CD4-positive, alpha-beta T cell treated with Interleukin-21 for 1 hour (primary cell): Measurements from ENCODE around the gene OR2H1.

Experiments used
- DNase-seq: peaks from one replicate; pipeline ENCODE4 v3.0.0-alpha.2; 2020

OR2H1 gene

DNA sequence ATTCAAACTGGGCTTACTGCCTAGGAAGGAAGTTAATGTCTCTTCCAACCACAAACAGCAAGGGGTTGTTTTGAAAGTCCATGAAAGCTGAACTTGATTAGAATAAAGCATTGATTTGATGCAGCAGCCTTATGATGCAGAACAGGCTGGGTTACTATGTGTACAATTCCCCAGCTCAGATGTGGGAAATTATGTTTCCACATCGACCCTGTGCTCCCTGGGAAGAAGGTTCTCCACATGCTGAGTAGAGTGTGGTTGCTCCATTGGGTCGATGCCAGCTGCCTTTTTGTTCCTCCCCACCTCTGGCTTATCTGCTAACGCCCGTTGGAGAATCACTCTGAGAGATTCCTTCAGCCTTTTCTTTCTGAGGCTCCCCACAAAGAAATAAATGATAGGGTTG, 29.6 kb downstream of the OR2H1 start:
- no peak for DNase-seq

DNA sequence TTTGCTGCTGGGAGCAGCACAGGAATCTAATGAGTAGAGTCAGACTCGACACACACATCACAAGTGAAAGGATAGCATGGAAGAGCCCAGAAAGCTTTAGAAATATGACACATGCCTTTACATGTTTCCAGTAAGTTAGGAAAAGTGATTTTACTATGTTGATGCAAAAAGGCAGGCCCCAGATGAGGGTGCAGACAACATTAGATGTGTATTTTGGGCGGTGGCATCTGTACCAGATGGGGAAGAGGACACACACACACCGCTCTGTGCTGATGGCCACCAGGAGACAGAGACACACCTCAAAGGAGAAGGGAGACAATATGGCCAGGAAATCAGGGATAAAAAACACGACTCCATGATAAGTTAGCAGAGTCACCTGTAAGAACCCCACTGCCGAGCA, 30.2 kb downstream of the OR2H1 start:
- no peak for DNase-seq

DNA sequence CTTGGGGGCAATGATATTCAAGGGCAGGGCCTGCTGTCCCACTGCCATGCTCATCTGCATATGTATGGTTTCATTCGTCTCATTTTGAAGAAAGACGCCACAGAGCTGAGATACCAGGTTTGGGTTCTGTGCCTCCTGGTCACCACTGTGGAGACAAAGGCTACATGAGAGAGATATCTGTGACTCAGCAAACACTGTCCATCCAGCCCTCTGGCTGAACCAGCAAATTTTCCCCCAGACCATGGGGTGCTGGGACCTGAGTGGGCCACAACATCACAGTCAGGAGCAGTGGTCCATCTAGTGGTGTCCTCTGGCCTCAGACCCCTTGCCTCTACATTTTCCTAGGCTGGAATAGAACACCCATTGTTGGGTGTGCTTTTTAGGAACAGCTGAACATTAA, 30.7 kb downstream of the OR2H1 start, which contains the start of gene MAS1L:
Gene MAS1L (minus strand): TSS at position 297 of the 400 bp plus-strand sequence. CDS start 54 bp downstream, at position 243.
- no peak for DNase-seq

DNA sequence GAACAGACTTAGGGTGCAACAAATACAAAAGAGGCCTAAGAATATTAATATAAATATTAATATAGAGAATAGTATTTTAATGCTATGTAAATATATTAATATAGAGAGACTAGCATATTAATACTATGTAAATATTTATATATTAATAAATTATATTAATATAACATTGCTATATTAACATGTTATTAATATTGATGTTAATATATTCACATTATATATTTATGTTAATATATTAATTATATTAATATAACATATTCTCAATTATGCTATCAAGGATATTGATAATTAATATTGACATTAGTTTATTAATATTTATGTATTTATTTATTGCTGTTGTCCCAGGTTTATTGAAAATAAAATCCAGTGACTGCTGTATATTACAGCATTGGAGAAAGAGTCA, 31.9 kb downstream of the OR2H1 start:
- no peak for DNase-seq

DNA sequence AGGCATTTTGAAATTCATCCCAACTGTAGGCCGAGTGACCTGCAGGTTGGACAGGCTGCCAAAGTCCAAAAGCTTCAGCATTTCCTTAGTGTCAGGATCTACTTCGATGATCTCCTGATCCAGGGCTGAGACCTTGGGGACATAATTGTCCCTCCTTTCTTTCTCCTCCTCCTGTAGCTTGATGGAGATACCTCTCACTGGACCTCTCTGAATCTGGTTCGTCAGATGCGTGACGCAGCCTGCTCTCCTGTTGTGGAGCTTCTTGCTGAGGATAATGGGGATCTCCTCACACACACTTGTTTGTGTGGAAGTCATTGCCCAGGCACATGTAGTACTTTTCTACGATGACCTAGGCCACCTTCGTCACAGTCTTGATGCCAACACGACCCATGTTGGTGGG, 32.3 kb downstream of the OR2H1 start:
- DNase-seq = no peak

DNA sequence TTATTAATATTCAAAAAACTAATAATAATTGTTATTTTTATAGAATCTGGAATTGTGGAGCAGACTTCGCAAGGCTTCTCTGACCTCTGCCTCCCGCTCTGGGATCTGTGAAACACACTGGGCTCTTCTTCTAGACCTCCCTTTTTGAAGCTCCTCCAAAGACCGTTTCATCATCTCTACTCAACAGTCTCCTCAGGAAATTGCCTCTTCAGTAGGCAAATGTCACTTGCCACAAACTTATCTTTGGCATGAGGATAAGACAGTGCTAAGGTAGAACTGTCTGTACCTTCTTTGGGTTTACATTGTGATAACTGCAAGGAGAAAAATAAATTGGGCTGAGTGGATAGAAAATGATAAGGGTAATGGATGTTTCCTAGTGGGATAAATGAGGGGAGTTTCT, 33.1 kb downstream of the OR2H1 start:
- no peak for DNase-seq

DNA sequence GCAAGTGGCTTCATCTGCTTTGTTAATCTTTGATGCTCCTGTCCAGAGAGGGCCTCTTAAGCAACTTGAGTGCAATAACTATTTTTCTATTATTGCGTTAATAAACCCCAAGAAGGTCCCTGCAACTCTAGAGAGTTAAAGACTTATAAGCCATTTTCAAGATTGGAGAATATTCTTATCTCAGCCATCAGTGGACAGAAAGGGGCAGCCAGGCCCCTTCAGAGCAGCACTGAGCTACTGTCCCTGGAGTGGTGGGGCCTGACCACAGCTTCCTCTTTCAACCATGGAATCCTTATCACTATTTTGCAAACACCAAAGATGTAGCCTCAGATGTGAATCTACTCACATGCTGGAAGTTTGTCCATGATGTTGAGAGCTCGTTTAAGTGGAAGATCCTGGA, 33.6 kb downstream of the OR2H1 start:
- DNase-seq = no peak

DNA sequence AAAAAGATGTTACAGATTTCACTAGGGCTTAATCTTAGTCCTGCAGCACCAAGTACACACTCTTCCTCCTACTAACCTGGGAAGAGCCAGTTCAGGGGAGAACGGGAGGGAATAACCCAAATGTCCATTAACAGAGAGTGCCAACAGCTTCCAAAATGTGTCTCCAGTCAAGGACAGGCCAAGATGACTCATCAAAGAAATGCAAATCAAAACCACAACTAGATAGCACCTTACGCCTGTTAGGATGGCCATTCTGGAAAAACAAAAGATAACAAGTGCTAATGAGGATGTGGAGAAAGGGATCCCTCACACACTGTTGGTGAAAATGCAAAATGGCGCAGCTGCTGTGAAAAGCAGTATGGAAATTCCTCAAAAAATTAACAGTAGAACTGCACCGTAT, 34.6 kb downstream of the OR2H1 start:
- no peak for DNase-seq

DNA sequence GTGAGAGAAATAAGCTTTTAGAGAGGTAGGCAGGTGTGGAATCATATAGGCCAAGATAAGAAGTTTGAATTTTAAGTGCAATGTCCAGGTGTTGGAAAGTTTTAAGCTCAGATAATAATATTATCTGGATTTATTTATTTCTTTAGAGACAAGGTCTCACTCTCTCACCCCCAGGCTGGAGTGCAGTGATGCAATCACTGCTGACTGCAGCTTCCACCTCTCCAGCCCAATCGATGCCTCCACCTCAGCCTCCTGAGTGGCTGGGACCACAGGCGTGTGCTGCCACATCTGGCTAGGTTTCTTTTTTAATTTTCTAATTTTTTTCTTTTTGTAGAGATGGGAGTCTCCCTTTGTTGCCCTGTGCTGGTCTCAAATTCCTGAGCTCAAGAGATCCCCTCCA, 36.3 kb downstream of the OR2H1 start:
- no peak for DNase-seq

DNA sequence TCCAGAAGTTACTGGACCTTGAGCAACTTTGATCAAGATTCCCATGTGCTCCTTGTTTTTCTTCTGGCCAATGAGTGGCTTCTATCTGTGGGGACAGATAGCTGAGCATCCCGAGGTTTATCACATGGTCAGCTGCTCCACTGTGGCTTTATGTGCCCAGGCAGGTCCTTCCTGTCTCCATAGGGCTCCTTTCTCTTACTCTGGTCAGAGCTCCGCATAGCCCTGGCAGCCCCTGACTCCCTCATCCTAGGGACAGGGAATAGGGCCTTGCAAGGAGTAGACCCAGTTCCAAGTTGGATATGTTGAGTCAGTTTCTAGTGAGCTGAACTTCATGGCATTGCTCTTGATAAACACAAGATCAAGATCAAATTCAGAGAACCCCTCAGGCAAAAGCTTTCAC, 37.2 kb downstream of the OR2H1 start:
- no peak for DNase-seq

DNA sequence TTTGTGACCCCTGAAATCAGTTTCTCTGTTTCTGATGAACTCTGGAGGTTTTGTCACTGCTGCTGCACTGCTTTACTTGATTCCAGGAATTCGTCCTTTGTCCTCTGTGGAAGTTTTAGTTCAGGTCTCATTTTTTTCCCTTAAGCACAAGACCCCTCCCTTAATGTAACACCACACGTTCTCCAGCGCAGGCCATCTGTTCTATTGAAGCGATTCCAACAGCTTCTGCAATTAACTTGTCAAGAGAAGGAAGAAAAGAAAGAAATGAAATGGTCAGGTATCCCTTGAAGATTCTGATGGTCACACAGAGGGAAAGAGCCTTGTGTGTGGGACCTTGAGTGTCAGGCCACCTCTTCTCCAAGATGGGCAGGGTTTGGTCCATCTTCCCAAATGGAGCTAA, 38.6 kb downstream of the OR2H1 start:
- DNase-seq = no peak

DNA sequence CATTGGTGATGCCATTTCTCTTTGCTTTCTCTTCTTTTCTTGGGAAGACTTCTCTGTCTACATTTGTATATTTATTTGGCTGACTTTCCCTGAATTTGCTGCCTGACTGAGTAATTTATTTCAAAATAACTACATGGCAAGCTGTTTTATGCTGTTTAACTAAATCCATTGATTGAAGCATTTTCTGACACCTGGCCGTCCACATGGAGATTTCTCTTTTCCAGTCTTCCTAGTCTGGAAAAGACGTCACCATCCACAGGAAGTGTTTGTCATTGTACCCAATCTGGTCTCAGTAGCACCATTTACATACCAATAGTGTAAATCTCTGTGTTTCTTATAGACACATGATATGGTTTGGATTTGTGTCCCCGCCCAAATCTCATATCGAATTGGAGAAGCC, 40.0 kb downstream of the OR2H1 start:
- no peak for DNase-seq

DNA sequence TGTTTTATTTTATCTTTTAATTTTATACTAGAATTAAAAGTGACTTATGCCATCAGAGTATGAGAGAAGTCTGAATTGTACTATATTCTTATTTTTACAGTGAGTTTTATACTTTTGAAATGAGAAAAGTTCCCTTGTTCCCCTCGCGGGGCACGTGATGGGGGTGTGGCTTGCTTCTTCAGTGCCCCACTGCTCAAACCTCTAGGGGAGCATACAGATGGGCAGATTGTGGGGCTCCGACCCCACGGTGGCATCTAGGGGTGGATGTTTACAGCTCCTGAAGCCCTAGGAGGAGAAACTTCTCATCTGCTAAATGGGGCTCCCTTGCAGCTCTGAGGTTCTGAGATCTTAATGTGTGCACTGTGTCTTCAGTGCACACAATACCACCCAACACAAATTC, 42.7 kb downstream of the OR2H1 start:
- DNase-seq = no peak

DNA sequence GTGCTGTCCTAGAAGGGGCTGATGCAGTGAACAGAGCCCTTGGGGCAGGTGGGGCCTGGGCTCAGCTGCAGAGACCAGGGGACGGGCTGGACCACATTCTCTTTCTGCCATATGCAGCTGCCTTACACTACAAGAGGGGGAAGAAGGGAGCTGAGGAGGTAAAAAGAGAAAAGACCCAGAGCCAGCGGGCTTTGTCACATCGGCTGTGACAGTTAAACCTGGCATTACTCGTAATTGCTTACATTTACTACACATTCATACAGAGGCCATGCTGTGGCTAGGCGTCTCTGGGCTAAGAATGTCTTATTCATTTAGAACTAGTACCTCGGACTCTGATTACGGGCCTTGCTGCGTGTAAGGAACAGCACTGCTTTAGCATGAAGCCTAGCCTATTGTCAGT, 43.6 kb downstream of the OR2H1 start:
- no peak for DNase-seq

DNA sequence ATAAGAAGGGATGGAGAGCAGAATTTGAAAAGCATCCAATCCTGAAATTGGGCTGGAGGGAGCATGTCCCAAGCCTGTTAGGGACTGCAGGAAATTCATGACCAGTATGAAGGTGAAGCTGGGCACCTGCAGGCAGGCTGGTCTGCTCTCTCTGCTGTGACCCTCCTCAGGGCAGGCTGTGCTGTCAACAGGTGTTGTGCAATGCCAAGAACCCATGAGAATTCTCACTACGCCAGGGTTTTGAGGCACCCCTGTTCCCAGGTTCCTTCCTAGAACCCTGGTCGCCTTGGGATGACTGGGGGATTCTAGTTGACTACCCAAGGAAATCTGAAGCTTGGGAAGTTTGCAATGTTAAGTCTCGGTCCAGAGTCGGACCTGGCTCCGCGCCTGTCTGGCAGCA, 44.2 kb downstream of the OR2H1 start:
- no peak for DNase-seq

DNA sequence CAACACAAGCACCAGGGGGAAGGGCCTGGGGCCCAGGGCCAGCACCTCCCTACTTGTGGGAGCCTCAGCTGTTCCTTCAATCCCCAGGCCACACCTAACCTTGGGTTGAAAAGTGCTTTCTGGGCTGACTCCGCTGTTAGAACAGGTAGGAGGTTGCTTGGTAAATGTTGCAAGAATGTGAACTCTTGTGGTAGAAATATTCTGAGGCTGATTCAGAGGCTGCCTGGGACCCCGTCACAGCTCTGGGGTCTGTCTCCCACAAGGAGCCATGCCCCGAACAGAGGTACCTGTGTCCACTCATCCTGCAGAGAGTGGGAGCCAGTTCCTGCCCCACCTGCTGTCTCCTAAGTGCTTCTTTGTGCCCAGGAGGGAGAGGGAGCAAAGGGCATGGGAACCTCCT, 45.2 kb downstream of the OR2H1 start:
- no peak for DNase-seq

DNA sequence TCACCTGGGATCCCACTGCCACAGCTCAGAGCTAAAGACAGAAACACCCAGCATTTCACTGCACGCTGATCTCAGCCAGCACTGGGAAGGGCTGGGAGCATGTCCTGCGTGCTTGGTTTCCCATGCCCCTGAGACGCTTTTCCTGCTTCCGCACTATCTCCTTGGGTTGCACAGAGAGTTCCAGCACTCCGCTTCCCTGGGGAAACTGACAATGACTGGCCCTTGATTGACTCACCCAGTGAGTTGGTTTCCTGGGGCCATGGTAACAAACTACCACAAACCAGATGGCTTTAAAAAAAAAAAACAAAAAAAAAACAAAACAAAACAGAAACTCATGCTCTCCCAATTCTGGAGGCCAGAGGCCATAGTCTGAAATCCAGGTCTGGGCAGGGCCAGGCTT, 45.6 kb downstream of the OR2H1 start:
- DNase-seq = no peak

DNA sequence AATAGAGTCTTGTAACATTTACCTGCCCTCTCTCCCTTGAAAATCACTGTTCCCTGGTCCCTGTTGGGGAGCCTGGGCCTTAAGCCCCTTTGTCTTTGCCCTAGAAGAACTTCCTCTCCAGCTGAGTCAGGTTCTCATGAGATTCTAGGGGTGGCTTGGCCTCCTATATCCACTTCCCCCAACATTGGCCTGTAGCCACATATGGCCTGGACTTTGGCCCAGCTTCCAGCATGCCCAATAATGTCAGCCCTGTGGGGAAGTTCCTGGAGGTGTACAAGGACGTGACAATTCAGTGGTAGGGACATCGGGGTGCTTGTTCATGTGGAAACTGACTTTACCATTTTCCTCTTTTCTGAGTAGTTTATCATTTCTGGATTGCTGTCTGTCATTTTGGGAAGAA, 48.0 kb downstream of the OR2H1 start:
- DNase-seq = no peak

DNA sequence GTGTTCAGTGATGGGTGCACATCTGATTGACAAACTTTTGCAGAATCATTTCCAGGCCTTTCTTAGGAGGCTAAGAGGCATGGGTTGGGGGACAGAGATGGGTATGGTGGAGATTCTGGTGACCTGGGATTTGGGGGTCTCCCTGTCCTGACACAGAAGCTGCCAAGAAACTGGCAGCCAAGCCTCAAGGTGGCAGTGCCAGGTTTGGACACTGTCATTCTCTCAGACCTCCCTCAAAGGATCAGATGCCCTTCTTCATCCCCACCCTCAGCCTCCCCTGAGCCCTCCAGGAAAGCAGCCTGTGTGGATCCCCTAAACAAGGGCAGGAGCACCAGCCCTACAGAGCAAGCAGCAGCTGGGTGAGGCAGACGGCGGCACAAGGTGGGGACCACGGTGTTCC, 48.9 kb downstream of the OR2H1 start:
- DNase-seq = no peak

DNA sequence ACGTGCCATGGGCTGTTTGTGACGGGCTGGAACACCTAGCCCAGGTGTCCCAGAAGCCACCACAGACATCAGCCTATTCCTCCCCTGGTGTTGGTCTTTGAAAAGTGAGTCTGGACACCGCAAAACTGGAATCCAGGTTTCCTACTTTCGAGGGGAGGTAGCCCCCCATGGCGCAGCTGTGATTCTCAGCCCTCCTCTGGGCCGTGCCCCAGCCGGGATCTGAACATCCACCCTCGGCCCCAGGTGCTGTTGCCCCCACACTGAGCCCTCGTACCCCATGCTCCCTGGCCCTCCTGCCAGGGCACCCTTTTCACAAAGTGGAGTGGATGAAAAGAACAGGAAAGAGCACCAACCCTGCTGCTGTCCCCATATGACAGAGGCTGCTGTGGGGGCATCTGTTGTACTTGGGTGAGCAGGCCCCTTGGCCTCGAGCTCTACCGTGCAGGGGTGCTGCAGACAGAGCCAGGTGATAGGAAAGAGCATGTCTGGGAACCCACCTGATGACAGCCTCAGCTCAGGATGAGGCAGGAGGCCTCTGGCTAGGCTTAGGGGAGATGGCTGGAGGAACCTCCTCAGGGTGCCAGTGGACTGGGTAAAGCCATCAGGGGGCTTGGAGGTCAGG, 49.6 kb downstream of the OR2H1 start:
- DNase-seq = no peak

DNA sequence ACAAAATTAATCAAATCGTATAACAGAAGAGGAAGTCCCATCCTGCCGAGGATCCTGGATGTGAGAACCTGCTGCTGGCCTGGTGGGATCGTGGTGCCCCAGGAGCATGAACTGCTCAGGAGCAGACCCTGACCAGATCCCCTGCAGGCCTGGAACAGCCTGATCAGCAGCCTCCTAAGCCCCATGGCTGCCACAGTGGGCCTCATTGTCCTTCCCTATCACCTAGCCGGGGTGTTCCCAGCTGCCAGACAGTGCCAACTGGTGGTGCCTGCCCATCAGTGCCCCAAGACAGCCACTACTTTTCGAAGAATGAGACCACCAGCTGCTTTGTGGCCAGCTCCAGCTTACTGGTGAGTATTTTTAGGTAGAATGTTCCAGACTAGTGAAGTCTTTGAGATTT, 50.4 kb downstream of the OR2H1 start:
- DNase-seq = no peak

DNA sequence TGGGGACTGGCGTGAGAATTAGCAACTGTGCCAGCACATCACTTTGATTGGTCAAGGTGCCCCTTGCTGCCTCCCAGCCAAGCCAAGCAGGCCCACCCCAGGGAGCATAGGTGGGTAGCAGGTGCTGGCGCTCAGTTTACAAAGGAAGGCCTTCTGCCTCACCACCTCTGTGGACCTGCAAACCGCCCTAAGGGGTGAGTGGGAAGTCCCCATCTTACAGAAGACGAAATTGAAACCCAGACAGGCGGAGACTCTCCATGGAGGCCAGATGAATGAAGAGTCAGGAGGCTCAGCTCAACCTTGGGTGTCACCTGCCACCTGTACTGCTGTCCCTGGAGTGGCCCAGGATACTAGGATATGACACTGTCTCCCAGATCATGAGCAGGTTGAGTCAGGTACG, 52.3 kb downstream of the OR2H1 start:
- DNase-seq = no peak

DNA sequence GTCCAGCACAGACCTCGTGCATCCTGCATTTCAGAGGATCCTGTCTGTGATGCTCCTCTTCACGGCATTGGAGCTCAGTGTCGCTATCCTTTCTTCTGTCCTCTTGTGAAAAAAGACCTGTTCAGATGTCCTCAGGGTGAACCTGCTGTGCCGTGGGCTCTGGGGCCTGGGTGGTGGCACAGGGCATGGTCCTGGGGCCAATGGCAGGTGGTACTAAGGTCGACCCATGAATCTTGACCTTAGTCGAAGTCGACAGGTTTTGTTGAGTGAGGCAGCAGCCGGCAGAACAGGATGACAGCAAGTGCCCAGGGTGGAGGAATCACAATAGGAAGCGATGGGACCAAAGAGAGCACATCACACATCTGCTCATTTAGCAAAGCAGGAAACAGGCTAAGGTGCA, 52.8 kb downstream of the OR2H1 start:
- no peak for DNase-seq

DNA sequence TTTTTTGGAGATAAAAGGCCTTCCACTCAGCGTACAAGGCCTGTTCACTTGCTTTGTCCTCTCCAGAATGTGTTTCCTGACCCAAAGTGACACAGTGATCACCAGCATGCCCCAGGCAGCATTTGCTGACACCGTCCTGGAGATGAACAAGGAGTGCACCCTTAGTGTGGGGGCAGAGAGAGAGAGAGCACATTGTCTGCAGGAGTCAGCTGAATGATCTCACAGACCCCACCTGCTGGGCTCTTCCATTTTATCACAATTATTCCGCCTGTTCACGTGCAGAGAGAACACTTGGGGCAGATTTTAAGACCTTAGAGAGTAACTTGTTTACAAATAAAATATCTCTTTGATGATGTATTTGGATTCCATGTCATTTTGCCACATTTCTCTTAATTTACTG, 53.2 kb downstream of the OR2H1 start:
- no peak for DNase-seq

DNA sequence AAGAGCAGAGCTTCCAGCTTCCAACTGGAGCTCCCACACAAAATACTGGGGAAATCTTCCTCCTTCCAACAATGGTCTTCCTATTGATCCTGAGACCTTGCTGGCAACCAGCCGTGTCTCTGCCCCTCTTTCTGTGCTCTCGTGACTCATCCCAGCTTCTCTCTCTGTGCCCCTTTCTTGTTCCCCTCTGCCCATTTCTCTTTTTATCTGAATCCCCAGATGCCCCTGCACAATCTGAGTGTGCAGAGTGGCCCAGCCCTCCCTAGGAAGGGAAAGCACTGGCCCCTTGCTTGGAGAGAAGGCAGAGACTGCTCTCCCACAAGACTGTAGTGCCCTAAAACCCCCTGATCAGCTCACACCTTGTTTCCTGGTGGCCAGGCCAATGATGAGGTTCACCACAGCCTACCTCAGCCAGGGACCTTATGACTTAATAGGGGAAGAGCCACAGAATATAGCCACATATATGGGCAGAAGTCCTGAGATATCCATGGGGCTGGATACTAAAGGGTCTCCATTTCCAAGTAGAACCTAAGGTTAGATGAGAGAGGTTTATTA, 53.9 kb downstream of the OR2H1 start:
- no peak for DNase-seq
